ENCODE results near the gene DAB2IP. TPM values are rescaled to one million over a fixed set of nuclear protein-coding genes. Genes with fewer than 3 reads are reported as not detected.
A peak's percentile ranks its signal among the peaks of the same experiment; 100 is the strongest.

Gene DAB2IP
- total RNA-seq, 1 donor from 2014 or later: 24.3 TPM

- Mint-ChIP-seq H3K27me3 (ENCODE audit: insufficient read depth, low read depth) (peaks cover 4% of the 10 kb centered on the region), H3K27ac (no peak overlapping the region), H3K4me1 (peaks cover 10% of the 10 kb centered on the region), H3K4me3 (no peak overlapping the region), H3K36me3 (peaks cover 42% of the 10 kb centered on the region), H3K9me3 (peaks cover 9% of the 10 kb centered on the region)
- no peak overlapping the region for H3K27ac ChIP-seq
- H3K4me1 ChIP-seq: peaks cover 9% of the 10 kb centered on the region
- H3K9ac ChIP-seq: no peak overlapping the region
- H3K4me3 ChIP-seq: no peak overlapping the region
- H3F3A ChIP-seq (ENCODE audit: low read depth): peaks cover 9% of the 10 kb centered on the region
- H4K20me1 ChIP-seq (ENCODE audit: low read depth): peaks cover 13% of the 10 kb centered on the region
- TF ChIP-seq EZH2 (IDR thresholded peaks at IDR 0.05) (no peak), EZH2phosphoT487 (IDR thresholded peaks at IDR 0.05) (no peak)
- TF ChIP-seq, protein P1, sequence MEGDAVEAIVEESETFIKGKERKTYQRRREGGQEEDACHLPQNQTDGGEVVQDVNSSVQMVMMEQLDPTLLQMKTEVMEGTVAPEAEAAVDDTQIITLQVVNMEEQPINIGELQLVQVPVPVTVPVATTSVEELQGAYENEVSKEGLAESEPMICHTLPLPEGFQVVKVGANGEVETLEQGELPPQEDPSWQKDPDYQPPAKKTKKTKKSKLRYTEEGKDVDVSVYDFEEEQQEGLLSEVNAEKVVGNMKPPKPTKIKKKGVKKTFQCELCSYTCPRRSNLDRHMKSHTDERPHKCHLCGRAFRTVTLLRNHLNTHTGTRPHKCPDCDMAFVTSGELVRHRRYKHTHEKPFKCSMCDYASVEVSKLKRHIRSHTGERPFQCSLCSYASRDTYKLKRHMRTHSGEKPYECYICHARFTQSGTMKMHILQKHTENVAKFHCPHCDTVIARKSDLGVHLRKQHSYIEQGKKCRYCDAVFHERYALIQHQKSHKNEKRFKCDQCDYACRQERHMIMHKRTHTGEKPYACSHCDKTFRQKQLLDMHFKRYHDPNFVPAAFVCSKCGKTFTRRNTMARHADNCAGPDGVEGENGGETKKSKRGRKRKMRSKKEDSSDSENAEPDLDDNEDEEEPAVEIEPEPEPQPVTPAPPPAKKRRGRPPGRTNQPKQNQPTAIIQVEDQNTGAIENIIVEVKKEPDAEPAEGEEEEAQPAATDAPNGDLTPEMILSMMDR (IDR thresholded peaks at IDR 0.05): no peak
- no peak for DNase-seq (ENCODE audit: low spot score)
- H3K27me3 ChIP-seq: no peaks in the 10 kb centered on the region
- H3K4me2 ChIP-seq: no peak overlapping the region
- H3K9me3 ChIP-seq (ENCODE audit: low read depth): no peaks in the 10 kb centered on the region
- no peaks in the 10 kb centered on the region for H3K36me3 ChIP-seq
- no peaks in the 10 kb centered on the region for H3K79me2 ChIP-seq (ENCODE audit: low read depth)
- H2AFZ ChIP-seq (replicated peaks): no peak overlapping the region
These were observed 122.7 kb downstream of the DAB2IP start for GRCh38 chr9:121773954-121774714.

GRCh38 chr9:121774715-121775613 is 123.5 kb downstream of the DAB2IP start:
- Histone ChIP-seq H3K36me3 (no peaks in the 10 kb centered on the region), H3K4me1 (peaks cover 17% of the 10 kb centered on the region), H3K27me3 (no peaks in the 10 kb centered on the region), H3K4me3 (no peak overlapping the region), H3K79me2 (ENCODE audit: low read depth) (peaks cover 2% of the 10 kb centered on the region), H4K20me1 (ENCODE audit: low read depth) (peaks cover 20% of the 10 kb centered on the region), H3K9ac (no peak overlapping the region), H3K9me3 (ENCODE audit: low read depth) (no peaks in the 10 kb centered on the region), H3F3A (ENCODE audit: low read depth) (peaks cover 18% of the 10 kb centered on the region), H3K4me2 (no peak overlapping the region), H3K27ac (no peak overlapping the region), H2AFZ (replicated peaks) (no peak overlapping the region)
- peaks cover 4% of the 10 kb centered on the region for H3K27me3 Mint-ChIP-seq (ENCODE audit: insufficient read depth, low read depth)
- DNase-seq (ENCODE audit: low spot score): no peak
- peaks cover 37% of the 10 kb centered on the region for H3K36me3 Mint-ChIP-seq
- H3K9me3 Mint-ChIP-seq: peaks cover 9% of the 10 kb centered on the region
- peak overlapping the region; percentile 65 for H3K27ac Mint-ChIP-seq
- TF ChIP-seq EZH2phosphoT487 (IDR thresholded peaks at IDR 0.05) (no peak), EZH2 (IDR thresholded peaks at IDR 0.05) (no peak)
- TF ChIP-seq, protein P1 (IDR thresholded peaks at IDR 0.05): no peak
- H3K4me3 Mint-ChIP-seq: peak overlapping the region; percentile 27
- H3K4me1 Mint-ChIP-seq: peaks cover 19% of the 10 kb centered on the region

GRCh38 chr9:121776001-121776738 is 124.7 kb downstream of the DAB2IP start:
- H3K4me3 ChIP-seq: no peak overlapping the region
- Mint-ChIP-seq H3K27me3 (ENCODE audit: insufficient read depth, low read depth) (peaks cover 6% of the 10 kb centered on the region), H3K9me3 (peaks cover 9% of the 10 kb centered on the region), H3K36me3 (peaks cover 42% of the 10 kb centered on the region), H3K4me3 (peak overlapping the region; percentile 35), H3K4me1 (peaks cover 29% of the 10 kb centered on the region), H3K27ac (no peak overlapping the region)
- no peak overlapping the region for H3K4me2 ChIP-seq
- peaks cover 25% of the 10 kb centered on the region for H4K20me1 ChIP-seq (ENCODE audit: low read depth)
- H3K9ac ChIP-seq: no peak overlapping the region
- H3K27ac ChIP-seq: no peak overlapping the region
- H3K79me2 ChIP-seq (ENCODE audit: low read depth): peaks cover 12% of the 10 kb centered on the region
- H3K27me3 ChIP-seq: no peaks in the 10 kb centered on the region
- no peaks in the 10 kb centered on the region for H3K36me3 ChIP-seq
- DNase-seq (ENCODE audit: low spot score): no peak
- peaks cover 24% of the 10 kb centered on the region for H3F3A ChIP-seq (ENCODE audit: low read depth)
- TF ChIP-seq EZH2phosphoT487 (IDR thresholded peaks at IDR 0.05) (no peak), EZH2 (IDR thresholded peaks at IDR 0.05) (no peak)
- TF ChIP-seq, protein P1 (IDR thresholded peaks at IDR 0.05): no peak
- no peak overlapping the region for H2AFZ ChIP-seq (replicated peaks)
- no peaks in the 10 kb centered on the region for H3K9me3 ChIP-seq (ENCODE audit: low read depth)
- peaks cover 29% of the 10 kb centered on the region for H3K4me1 ChIP-seq

Data from neural progenitor cell (in vitro differentiated cells).